NB4 (cell line): ENCODE measurements around the gene TDG.

Experiments used
- CTCF ChIP-seq: IDR thresholded peaks from one replicate; pipeline ENCODE4 v1.5.1; 2012; ENCODE audit warnings: low read depth, low read length
- MAX ChIP-seq: IDR thresholded peaks from 2 replicates; pipeline ENCODE4 v1.6.1; 2011; ENCODE audit warnings: low read depth, low read length
- MYC ChIP-seq: IDR thresholded peaks from 2 replicates; pipeline ENCODE4 v1.6.1; 2011; ENCODE audit warnings: low read depth, low read length

- no peak for TF ChIP-seq CTCF
- TF ChIP-seq MYC = no peak
- no peak for TF ChIP-seq MAX
Measured at GRCh38 chr12:103973909-103974308, 8.2 kb downstream of the TDG start.
